GM23338 (cell line): Measurements from ENCODE around the gene POLR2L. TPM values are rescaled to one million over a fixed set of nuclear protein-coding genes. Genes with fewer than 3 reads are reported as not detected.
A peak's percentile ranks its signal among the peaks of the same experiment; 100 is the strongest.

Experiments
- ATAC-seq: fragments of 200-7000 bp; cut with Tn5 transposase; 3 replicates; pipeline ENCODE4 v1.9.1; 2020
- DNase-seq: peaks from one replicate; pipeline ENCODE4 v3.0.0-alpha.2; 2015; ENCODE audit warnings: low spot score
- H2AFZ ChIP-seq: fragments of 200-600 bp; sonication (generic); 2 replicates; pipeline ENCODE4 v1.8.0; 2016; ENCODE audit warnings: antibody characterized with exemption, mild to moderate bottlenecking, moderate library complexity
- H3F3A ChIP-seq: fragments of 200-600 bp; sonication (generic); replicated peaks from 2 replicates; pipeline ENCODE4 v1.8.0; 2017; ENCODE audit warnings: antibody characterized with exemption, mixed run types, low read depth
- H3K27ac ChIP-seq: fragments of 200-600 bp; sonication (generic); 2 replicates; pipeline ENCODE4 v1.6.1; 2016; ENCODE audit warnings: low read depth
- H3K27me3 ChIP-seq: fragments of 200-600 bp; sonication (generic); 2 replicates; pipeline ENCODE4 v1.8.0; 2016; ENCODE audit warnings: mild to moderate bottlenecking, mixed run types, moderate library complexity; ENCODE audit not compliant: insufficient read depth
- H3K36me3 ChIP-seq: fragments of 200-600 bp; sonication (generic); 2 replicates; pipeline ENCODE4 v1.8.0; 2016; ENCODE audit warnings: mild to moderate bottlenecking; ENCODE audit not compliant: insufficient read depth
- H3K4me1 ChIP-seq: fragments of 200-600 bp; sonication (generic); 2 replicates; pipeline ENCODE4 v1.8.0; 2016; ENCODE audit warnings: mild to moderate bottlenecking, moderate library complexity; ENCODE audit not compliant: insufficient read depth
- H3K4me2 ChIP-seq: fragments of 200-600 bp; sonication (generic); 2 replicates; pipeline ENCODE4 v1.7.1; 2017; ENCODE audit warnings: mixed run types
- H3K4me3 ChIP-seq: fragments of 200-600 bp; sonication (generic); 2 replicates; pipeline ENCODE4 v1.6.1; 2016; ENCODE audit warnings: mixed run types
- H3K79me2 ChIP-seq: fragments of 200-600 bp; sonication (generic); replicated peaks from 2 replicates; pipeline ENCODE4 v1.8.0; 2017; ENCODE audit warnings: mild to moderate bottlenecking; ENCODE audit not compliant: insufficient read depth
- H3K9me2 ChIP-seq: fragments of 200-600 bp; sonication (generic); 2 replicates; pipeline ENCODE4 v1.8.0; 2017; ENCODE audit not compliant: insufficient read depth
- H4K20me1 ChIP-seq: fragments of 200-600 bp; sonication (generic); replicated peaks from 2 replicates; pipeline ENCODE4 v1.8.0; 2017; ENCODE audit warnings: mild to moderate bottlenecking; ENCODE audit not compliant: insufficient read depth
- H3K27ac Mint-ChIP-seq: 2 replicates; pipeline ENCODE4 v1.8.0; 2020; ENCODE audit warnings: inconsistent platforms, mild to moderate bottlenecking, moderate library complexity, mixed read lengths
- H3K27me3 Mint-ChIP-seq: 3 replicates; pipeline ENCODE4 v1.8.0; 2022; ENCODE audit warnings: low read depth, mild to moderate bottlenecking, moderate library complexity, mixed read lengths, inconsistent platforms; ENCODE audit not compliant: insufficient read depth, poor library complexity
- H3K36me3 Mint-ChIP-seq: 3 replicates; pipeline ENCODE4 v1.8.0; 2021; ENCODE audit warnings: low read depth, mild to moderate bottlenecking, inconsistent platforms, moderate library complexity, mixed read lengths
- H3K4me1 Mint-ChIP-seq: 3 replicates; pipeline ENCODE4 v1.8.0; 2020; ENCODE audit warnings: mild to moderate bottlenecking, inconsistent platforms, mixed read lengths
- H3K4me3 Mint-ChIP-seq: 3 replicates; pipeline ENCODE4 v1.8.0; 2021; ENCODE audit warnings: moderate library complexity, mild to moderate bottlenecking, inconsistent platforms, mixed read lengths
- H3K9me3 Mint-ChIP-seq: 3 replicates; pipeline ENCODE4 v1.8.0; 2020; ENCODE audit warnings: moderate library complexity, mild to moderate bottlenecking, inconsistent platforms, mixed read lengths
- CREB1 ChIP-seq: fragments of 250-450 bp; sonication (Bioruptor Pico); IDR thresholded peaks from 2 replicates; pipeline ENCODE4 v1.5.0; 2020; ENCODE audit warnings: low read depth, mild to moderate bottlenecking, moderate library complexity
- POLR2AphosphoS5 ChIP-seq: IDR thresholded peaks from 2 replicates; pipeline ENCODE4 v1.6.1; 2016; ENCODE audit warnings: antibody characterized with exemption, low read depth
- polyA plus RNA-seq: library from polyadenylated mRNA; unstranded; fragments of >200 nt; fragmentation: Nextera tagmentation; extraction: Ambion mirVana; gene quantifications from 2 replicates; pipeline ENCODE4 v1.2.1, GENCODE V29; 2016
- total RNA-seq: library from RNA; depleted of rRNA; stranded (reverse); fragments of >200 nt; shearing (Covaris generic); gene quantifications from 2 replicates; pipeline ENCODE4 v1.2.3, GENCODE V29; 2014
- TF ChIP-seq, protein P1 (sequence below): fragments of 250-450 bp; sonication (Bioruptor Pico); IDR thresholded peaks from 2 replicates; pipeline ENCODE4 v1.5.0; 2020; ENCODE audit warnings: mild to moderate bottlenecking, moderate library complexity
- TF ChIP-seq, protein P2 (sequence below): IDR thresholded peaks from one replicate; pipeline ENCODE4 v1.6.1; 2018; ENCODE audit warnings: antibody characterized with exemption; ENCODE audit not compliant: unreplicated experiment
- TF ChIP-seq, protein P3 (sequence below): IDR thresholded peaks from 2 replicates; pipeline ENCODE4 v1.6.1; 2016; ENCODE audit warnings: antibody characterized with exemption

The POLR2L gene
- total and polyA plus RNA-seq, 2 experiments from 2014 or later, result 32.2 to 369 TPM

DNA sequence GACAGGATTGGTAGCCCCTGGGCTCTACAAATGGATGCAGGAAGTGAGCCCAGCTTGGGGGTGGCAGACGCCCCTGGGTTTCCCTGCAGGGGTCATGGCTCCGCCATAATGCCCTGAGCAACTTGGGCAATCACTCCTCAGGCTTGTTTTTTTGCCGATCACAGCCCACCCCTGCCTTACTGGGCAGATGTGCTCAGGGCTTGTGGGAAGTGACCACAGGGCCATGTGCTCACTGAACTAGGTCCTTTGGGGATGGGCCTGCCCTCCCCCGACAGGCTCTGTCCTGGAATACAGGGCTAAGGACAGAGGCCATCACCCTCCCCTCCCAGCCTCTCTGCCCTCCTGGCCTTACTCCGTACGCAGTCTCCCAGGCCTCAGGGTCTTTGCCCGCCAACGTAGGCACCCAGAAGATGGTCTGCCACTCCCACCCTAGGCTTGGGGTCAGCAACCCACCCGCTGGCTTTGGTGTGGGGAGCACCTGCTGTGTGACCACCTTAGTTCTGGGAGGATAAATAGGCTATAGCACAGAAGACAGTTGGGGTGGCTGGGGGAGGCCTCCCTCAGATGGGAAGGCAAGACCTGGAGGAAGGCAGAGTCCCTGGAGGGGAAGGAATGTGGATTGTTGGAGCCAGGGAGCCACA lies 28.8 kb downstream of the POLR2L start:
- Mint-ChIP-seq H3K36me3 (peaks cover 46% of the 10 kb centered on the region), H3K4me1 (peaks cover 22% of the 10 kb centered on the region), H3K4me3 (no peak overlapping the region), H3K27ac (peak overlapping the region; percentile 85; the same call in 1 of the 2 replicates), H3K9me3 (peaks cover 5% of the 10 kb centered on the region; the same call in 1 of the 3 replicates), H3K27me3 (peaks cover 34% of the 10 kb centered on the region)
- no peak overlapping the region for H3K4me2 ChIP-seq
- H3K79me2 ChIP-seq, result peaks cover 25% of the 10 kb centered on the region
- ATAC-seq (no peak; the same call in 2 of the 3 replicates), DNase-seq (no peak)
- no peak overlapping the region for H2AFZ ChIP-seq
- TF ChIP-seq CREB1 (CRISPR knock-in tag) (no peak), POLR2AphosphoS5 (no peak; the same call in none of the 2 replicates)
- TF ChIP-seq, protein P1, sequence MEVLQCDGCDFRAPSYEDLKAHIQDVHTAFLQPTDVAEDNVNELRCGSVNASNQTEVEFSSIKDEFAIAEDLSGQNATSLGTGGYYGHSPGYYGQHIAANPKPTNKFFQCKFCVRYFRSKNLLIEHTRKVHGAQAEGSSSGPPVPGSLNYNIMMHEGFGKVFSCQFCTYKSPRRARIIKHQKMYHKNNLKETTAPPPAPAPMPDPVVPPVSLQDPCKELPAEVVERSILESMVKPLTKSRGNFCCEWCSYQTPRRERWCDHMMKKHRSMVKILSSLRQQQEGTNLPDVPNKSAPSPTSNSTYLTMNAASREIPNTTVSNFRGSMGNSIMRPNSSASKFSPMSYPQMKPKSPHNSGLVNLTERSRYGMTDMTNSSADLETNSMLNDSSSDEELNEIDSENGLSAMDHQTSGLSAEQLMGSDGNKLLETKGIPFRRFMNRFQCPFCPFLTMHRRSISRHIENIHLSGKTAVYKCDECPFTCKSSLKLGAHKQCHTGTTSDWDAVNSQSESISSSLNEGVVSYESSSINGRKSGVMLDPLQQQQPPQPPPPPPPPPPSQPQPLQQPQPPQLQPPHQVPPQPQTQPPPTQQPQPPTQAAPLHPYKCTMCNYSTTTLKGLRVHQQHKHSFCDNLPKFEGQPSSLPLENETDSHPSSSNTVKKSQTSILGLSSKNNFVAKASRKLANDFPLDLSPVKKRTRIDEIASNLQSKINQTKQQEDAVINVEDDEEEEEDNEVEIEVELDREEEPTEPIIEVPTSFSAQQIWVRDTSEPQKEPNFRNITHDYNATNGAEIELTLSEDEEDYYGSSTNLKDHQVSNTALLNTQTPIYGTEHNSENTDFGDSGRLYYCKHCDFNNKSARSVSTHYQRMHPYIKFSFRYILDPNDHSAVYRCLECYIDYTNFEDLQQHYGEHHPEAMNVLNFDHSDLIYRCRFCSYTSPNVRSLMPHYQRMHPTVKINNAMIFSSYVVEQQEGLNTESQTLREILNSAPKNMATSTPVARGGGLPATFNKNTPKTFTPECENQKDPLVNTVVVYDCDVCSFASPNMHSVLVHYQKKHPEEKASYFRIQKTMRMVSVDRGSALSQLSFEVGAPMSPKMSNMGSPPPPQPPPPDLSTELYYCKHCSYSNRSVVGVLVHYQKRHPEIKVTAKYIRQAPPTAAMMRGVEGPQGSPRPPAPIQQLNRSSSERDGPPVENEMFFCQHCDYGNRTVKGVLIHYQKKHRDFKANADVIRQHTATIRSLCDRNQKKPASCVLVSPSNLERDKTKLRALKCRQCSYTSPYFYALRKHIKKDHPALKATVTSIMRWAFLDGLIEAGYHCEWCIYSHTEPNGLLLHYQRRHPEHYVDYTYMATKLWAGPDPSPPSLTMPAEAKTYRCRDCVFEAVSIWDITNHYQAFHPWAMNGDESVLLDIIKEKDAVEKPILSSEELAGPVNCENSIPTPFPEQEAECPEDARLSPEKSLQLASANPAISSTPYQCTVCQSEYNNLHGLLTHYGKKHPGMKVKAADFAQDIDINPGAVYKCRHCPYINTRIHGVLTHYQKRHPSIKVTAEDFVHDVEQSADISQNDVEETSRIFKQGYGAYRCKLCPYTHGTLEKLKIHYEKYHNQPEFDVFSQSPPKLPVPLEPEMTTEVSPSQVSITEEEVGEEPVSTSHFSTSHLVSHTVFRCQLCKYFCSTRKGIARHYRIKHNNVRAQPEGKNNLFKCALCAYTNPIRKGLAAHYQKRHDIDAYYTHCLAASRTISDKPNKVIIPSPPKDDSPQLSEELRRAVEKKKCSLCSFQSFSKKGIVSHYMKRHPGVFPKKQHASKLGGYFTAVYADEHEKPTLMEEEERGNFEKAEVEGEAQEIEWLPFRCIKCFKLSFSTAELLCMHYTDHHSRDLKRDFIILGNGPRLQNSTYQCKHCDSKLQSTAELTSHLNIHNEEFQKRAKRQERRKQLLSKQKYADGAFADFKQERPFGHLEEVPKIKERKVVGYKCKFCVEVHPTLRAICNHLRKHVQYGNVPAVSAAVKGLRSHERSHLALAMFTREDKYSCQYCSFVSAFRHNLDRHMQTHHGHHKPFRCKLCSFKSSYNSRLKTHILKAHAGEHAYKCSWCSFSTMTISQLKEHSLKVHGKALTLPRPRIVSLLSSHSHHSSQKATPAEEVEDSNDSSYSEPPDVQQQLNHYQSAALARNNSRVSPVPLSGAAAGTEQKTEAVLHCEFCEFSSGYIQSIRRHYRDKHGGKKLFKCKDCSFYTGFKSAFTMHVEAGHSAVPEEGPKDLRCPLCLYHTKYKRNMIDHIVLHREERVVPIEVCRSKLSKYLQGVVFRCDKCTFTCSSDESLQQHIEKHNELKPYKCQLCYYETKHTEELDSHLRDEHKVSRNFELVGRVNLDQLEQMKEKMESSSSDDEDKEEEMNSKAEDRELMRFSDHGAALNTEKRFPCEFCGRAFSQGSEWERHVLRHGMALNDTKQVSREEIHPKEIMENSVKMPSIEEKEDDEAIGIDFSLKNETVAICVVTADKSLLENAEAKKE, result no peak
- TF ChIP-seq, protein P2, sequence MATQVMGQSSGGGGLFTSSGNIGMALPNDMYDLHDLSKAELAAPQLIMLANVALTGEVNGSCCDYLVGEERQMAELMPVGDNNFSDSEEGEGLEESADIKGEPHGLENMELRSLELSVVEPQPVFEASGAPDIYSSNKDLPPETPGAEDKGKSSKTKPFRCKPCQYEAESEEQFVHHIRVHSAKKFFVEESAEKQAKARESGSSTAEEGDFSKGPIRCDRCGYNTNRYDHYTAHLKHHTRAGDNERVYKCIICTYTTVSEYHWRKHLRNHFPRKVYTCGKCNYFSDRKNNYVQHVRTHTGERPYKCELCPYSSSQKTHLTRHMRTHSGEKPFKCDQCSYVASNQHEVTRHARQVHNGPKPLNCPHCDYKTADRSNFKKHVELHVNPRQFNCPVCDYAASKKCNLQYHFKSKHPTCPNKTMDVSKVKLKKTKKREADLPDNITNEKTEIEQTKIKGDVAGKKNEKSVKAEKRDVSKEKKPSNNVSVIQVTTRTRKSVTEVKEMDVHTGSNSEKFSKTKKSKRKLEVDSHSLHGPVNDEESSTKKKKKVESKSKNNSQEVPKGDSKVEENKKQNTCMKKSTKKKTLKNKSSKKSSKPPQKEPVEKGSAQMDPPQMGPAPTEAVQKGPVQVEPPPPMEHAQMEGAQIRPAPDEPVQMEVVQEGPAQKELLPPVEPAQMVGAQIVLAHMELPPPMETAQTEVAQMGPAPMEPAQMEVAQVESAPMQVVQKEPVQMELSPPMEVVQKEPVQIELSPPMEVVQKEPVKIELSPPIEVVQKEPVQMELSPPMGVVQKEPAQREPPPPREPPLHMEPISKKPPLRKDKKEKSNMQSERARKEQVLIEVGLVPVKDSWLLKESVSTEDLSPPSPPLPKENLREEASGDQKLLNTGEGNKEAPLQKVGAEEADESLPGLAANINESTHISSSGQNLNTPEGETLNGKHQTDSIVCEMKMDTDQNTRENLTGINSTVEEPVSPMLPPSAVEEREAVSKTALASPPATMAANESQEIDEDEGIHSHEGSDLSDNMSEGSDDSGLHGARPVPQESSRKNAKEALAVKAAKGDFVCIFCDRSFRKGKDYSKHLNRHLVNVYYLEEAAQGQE, result no peak
- TF ChIP-seq, protein P3, sequence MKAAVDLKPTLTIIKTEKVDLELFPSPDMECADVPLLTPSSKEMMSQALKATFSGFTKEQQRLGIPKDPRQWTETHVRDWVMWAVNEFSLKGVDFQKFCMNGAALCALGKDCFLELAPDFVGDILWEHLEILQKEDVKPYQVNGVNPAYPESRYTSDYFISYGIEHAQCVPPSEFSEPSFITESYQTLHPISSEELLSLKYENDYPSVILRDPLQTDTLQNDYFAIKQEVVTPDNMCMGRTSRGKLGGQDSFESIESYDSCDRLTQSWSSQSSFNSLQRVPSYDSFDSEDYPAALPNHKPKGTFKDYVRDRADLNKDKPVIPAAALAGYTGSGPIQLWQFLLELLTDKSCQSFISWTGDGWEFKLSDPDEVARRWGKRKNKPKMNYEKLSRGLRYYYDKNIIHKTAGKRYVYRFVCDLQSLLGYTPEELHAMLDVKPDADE, result no peak
- H3K27ac ChIP-seq, result peak overlapping the region; percentile 94
- no peaks in the 10 kb centered on the region for H3K9me2 ChIP-seq
- H3K27me3 ChIP-seq, result no peaks in the 10 kb centered on the region
- peaks cover 47% of the 10 kb centered on the region for H3F3A ChIP-seq
- H3K4me1 ChIP-seq, result peaks cover 17% of the 10 kb centered on the region
- peaks cover 20% of the 10 kb centered on the region for H4K20me1 ChIP-seq
- peaks cover 22% of the 10 kb centered on the region for H3K36me3 ChIP-seq
- H3K4me3 ChIP-seq, result no peak overlapping the region
